ENCODE measurements around the gene ACTMAP. TPM values are rescaled to one million over a fixed set of nuclear protein-coding genes. Genes with fewer than 3 reads are reported as not detected.
A peak's percentile ranks its signal among the peaks of the same experiment; 100 is the strongest.

The ACTMAP gene
- total and polyA plus RNA-seq, 4 donors = 5.3 to 27.7 (median 15.3) TPM

GRCh38 chr19:40693896-40694295 lies 56.4 kb downstream of the ACTMAP start:
- Histone ChIP-seq H3K4me1 (ENCODE audit: control insufficient read depth in 5 of 5, insufficient read depth in 5 of 5, low read length in 5 of 5) (peaks cover 0 to 18% (median 5%) of the 10 kb centered on the region in 5 donors), H3K27ac (ENCODE audit: low read depth in 1 of 2, low read length in 1 of 2) (no peak overlapping the region), H3K9ac (ENCODE audit: insufficient read depth in 1 of 2, low read length in 2 of 2) (no peak overlapping the region), H3K4me3 (no peak overlapping the region), H3K27me3 (ENCODE audit: control insufficient read depth in 3 of 3, insufficient read depth in 3 of 3, low read length in 2 of 3) (no peaks in the 10 kb centered on the region), H3K9me3 (ENCODE audit: control insufficient read depth in 4 of 4, insufficient read depth in 3 of 4, low read length in 3 of 4) (no peaks in the 10 kb centered on the region), H3K36me3 (ENCODE audit: control insufficient read depth in 4 of 4, insufficient read depth in 4 of 4, low read length in 4 of 4) (peaks cover 3 to 27% (median 8%) of the 10 kb centered on the region in 4 donors)
- 88 to 95% methylated on average over 4 of the region's 4 CpGs for WGBS, 2 donors
- ATAC-seq (ENCODE audit: insufficient read depth, low FRiP score) = no peak
- DNase-seq = no peak
- no peak for TF ChIP-seq CTCF (IDR thresholded peaks at IDR 0.05; ENCODE audit: control extremely low read depth, extremely low read depth)

DNA sequence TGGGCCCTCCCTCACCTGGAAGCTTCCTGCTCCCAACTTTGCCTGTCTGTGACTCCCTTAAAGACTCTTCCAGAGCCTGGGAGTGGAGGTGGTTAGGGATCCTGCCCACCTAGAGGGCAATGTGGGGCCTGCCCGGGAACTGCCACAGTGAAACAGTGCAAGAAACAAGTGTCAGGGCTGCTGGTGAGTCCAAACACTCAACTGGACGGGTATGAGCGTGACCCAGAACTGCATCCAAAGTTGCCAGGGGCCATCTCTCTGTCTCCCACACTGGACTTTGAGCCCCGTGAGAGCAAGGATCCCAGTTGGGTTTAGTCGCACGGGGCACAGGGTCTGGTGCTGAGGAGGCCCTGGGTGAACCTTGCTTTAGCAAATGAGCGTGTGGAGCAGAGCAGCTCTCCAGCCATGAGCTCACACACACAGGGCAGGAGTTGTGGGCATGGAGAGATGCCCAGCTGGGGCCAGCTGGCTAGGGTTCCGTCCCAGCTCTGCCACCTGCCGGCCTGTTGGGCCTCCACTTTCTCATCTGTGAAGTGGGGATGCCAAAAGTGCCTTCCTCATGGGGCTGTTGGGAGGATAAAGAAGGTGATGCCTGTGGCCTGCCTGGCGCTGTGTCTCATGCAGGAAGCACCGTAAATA lies 57.0 kb downstream of the ACTMAP start:
- H3K27me3 ChIP-seq (ENCODE audit: control insufficient read depth in 3 of 3, insufficient read depth in 3 of 3, low read length in 2 of 3) = no peaks in the 10 kb centered on the region
- DNase-seq (no peak), ATAC-seq (ENCODE audit: insufficient read depth, low FRiP score) (no peak)
- WGBS, 2 donors = 92 to 96% methylated on average over 11 of the region's 11 CpGs
- H3K4me1 ChIP-seq (ENCODE audit: control insufficient read depth in 5 of 5, insufficient read depth in 5 of 5, low read length in 5 of 5) = peaks cover 0 to 24% (median 10%) of the 10 kb centered on the region in 5 donors
- H3K36me3 ChIP-seq (ENCODE audit: control insufficient read depth in 4 of 4, insufficient read depth in 4 of 4, low read length in 4 of 4) = peaks cover 3 to 27% (median 8%) of the 10 kb centered on the region in 4 donors
- no peaks in the 10 kb centered on the region for H3K9me3 ChIP-seq (ENCODE audit: control insufficient read depth in 4 of 4, insufficient read depth in 3 of 4, low read length in 3 of 4)
- no peak overlapping the region for H3K9ac ChIP-seq (ENCODE audit: insufficient read depth in 1 of 2, low read length in 2 of 2)
- TF ChIP-seq CTCF (IDR thresholded peaks at IDR 0.05; ENCODE audit: control extremely low read depth, extremely low read depth) = no peak
- H3K27ac ChIP-seq (ENCODE audit: low read depth in 1 of 2, low read length in 1 of 2) = no peak overlapping the region
- no peak overlapping the region for H3K4me3 ChIP-seq

DNA sequence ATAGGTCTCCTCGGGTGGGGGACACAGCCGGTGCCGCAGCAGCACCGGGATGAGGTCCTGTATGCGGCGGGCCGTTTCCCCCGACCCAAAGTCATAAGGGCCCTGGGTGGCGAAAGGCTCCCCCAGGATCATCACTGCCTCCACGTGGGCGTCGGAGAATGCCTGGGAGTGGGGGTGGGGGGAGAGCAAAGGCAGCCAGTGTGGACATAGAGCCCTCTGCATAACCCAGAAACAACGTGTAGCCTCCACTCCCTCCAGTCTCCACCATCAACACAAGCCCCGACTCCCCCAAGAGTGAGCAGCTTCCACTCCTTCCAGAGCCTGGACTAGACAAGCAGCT lies 58.1 kb downstream of the ACTMAP start:
- peak overlapping the region in 1 of 2 donors; percentile 65 for H3K27ac ChIP-seq (ENCODE audit: low read depth in 1 of 2, low read length in 1 of 2)
- peaks cover 0 to 35% (median 14%) of the 10 kb centered on the region in 5 donors for H3K4me1 ChIP-seq (ENCODE audit: control insufficient read depth in 5 of 5, insufficient read depth in 5 of 5, low read length in 5 of 5)
- no peaks in the 10 kb centered on the region for H3K27me3 ChIP-seq (ENCODE audit: control insufficient read depth in 3 of 3, insufficient read depth in 3 of 3, low read length in 2 of 3)
- no peaks in the 10 kb centered on the region for H3K9me3 ChIP-seq (ENCODE audit: control insufficient read depth in 4 of 4, insufficient read depth in 3 of 4, low read length in 3 of 4)
- TF ChIP-seq CTCF (IDR thresholded peaks at IDR 0.05; ENCODE audit: control extremely low read depth, extremely low read depth) = no peak
- H3K9ac ChIP-seq (ENCODE audit: insufficient read depth in 1 of 2, low read length in 2 of 2) = no peak overlapping the region
- H3K36me3 ChIP-seq (ENCODE audit: control insufficient read depth in 4 of 4, insufficient read depth in 4 of 4, low read length in 4 of 4) = peaks cover 3 to 27% (median 7%) of the 10 kb centered on the region in 4 donors
- ATAC-seq (ENCODE audit: insufficient read depth, low FRiP score) (no peak), DNase-seq (no peak)
- 90 to 91% methylated on average over 11 to 14 of the region's 14 CpGs for WGBS, 2 donors
- H3K4me3 ChIP-seq = no peak overlapping the region
